Kidney tubule cell (primary cell): ENCODE data around the gene SLAMF1.
"Not testable (repeated sequence)": the region's sequence is repeated elsewhere in the genome, so short reads cannot be mapped to it uniquely, and the experiment has no call there.

Source experiments
- DNase-seq: peaks from one replicate; pipeline ENCODE4 v3.0.0-alpha.2; 2018; ENCODE audit warnings: low spot score

The SLAMF1 gene

GRCh38 chr1:160605792-160606479 is 40.9 kb downstream of the SLAMF1 start:
- DNase-seq, result no peak

GRCh38 chr1:160605205-160605604 is 41.6 kb downstream of the SLAMF1 start:
- no peak for DNase-seq

GRCh38 chr1:160597705-160598104 is 49.1 kb downstream of the SLAMF1 start:
- DNase-seq, result no peak

- no peak for DNase-seq
Observed at GRCh38 chr1:160597051-160597450, 49.8 kb downstream of the SLAMF1 start.

- DNase-seq, result no peak
Observed at GRCh38 chr1:160590488-160590887, 56.4 kb downstream of the SLAMF1 start.

- no peak for DNase-seq
Observed at GRCh38 chr1:160588468-160588867, 58.4 kb downstream of the SLAMF1 start.

- no peak for DNase-seq
Observed at GRCh38 chr1:160584784-160585183, 62.1 kb downstream of the SLAMF1 start.

- DNase-seq, result not testable (repeated sequence)
Observed at GRCh38 chr1:160582976-160583375, 63.9 kb downstream of the SLAMF1 start.

- DNase-seq, result no peak
Observed at GRCh38 chr1:160581961-160582360, 64.9 kb downstream of the SLAMF1 start.

- DNase-seq, result no peak
Observed at GRCh38 chr1:160580221-160580812, 66.5 kb downstream of the SLAMF1 start.

GRCh38 chr1:160579216-160579701 is 67.6 kb downstream of the SLAMF1 start, which contains the start of gene CD84:
TSS of gene CD84 (minus strand) at chr1:160579496. CDS start at chr1:160579437, 59 bp downstream.
- DNase-seq, result no peak

- no peak for DNase-seq
Observed at GRCh38 chr1:160578525-160579191, 68.2 kb downstream of the SLAMF1 start.

- DNase-seq, result no peak
Observed at GRCh38 chr1:160578175-160578524, 68.7 kb downstream of the SLAMF1 start.

GRCh38 chr1:160577671-160578070 is 69.2 kb downstream of the SLAMF1 start:
- DNase-seq, result no peak

GRCh38 chr1:160576884-160577283 is 70.0 kb downstream of the SLAMF1 start:
- DNase-seq, result no peak

GRCh38 chr1:160576390-160576789 is 70.5 kb downstream of the SLAMF1 start:
- DNase-seq, result no peak

GRCh38 chr1:160575112-160575664 is 71.7 kb downstream of the SLAMF1 start:
- DNase-seq, result no peak

- no peak for DNase-seq
Observed at GRCh38 chr1:160570840-160571239, 76.0 kb downstream of the SLAMF1 start.

- DNase-seq, result no peak
Observed at GRCh38 chr1:160569806-160570205, 77.0 kb downstream of the SLAMF1 start.

- DNase-seq, result no peak
Observed at GRCh38 chr1:160567858-160568682, 78.8 kb downstream of the SLAMF1 start.

GRCh38 chr1:160567341-160567740 is 79.5 kb downstream of the SLAMF1 start:
- no peak for DNase-seq

GRCh38 chr1:160565564-160565963 is 81.3 kb downstream of the SLAMF1 start:
- DNase-seq, result no peak
